Measurements from ENCODE around the gene UBTD2.

UBTD2 gene

GRCh38 chr5:172282272-172283019, 1.1 kb downstream of the UBTD2 start:
- DNase-seq (ENCODE audit: insufficient read length, low spot score), result no peak
- no peak for TF ChIP-seq CTCF (IDR thresholded peaks at IDR 0.05; ENCODE audit: insufficient read depth, missing control alignments)
- no peak for FAIRE-seq

GRCh38 chr5:172281346-172281745, 2.2 kb downstream of the UBTD2 start:
- DNase-seq (ENCODE audit: insufficient read length, low spot score) (no peak), FAIRE-seq (no peak)
- no peak for TF ChIP-seq CTCF (IDR thresholded peaks at IDR 0.05; ENCODE audit: insufficient read depth, missing control alignments)

- no peak for TF ChIP-seq CTCF (IDR thresholded peaks at IDR 0.05; ENCODE audit: insufficient read depth, missing control alignments)
- no peak for DNase-seq (ENCODE audit: insufficient read length, low spot score)
- FAIRE-seq, result no peak
Measured at GRCh38 chr5:172280929-172281328, 2.6 kb downstream of the UBTD2 start.

GRCh38 chr5:172280317-172280716, 3.2 kb downstream of the UBTD2 start:
- DNase-seq (ENCODE audit: insufficient read length, low spot score) (no peak), FAIRE-seq (no peak)
- no peak for TF ChIP-seq CTCF (IDR thresholded peaks at IDR 0.05; ENCODE audit: insufficient read depth, missing control alignments)

- no peak for FAIRE-seq
- TF ChIP-seq CTCF (IDR thresholded peaks at IDR 0.05; ENCODE audit: insufficient read depth, missing control alignments), result no peak
Measured at GRCh38 chr5:172278356-172278755, 5.2 kb downstream of the UBTD2 start.

DNA sequence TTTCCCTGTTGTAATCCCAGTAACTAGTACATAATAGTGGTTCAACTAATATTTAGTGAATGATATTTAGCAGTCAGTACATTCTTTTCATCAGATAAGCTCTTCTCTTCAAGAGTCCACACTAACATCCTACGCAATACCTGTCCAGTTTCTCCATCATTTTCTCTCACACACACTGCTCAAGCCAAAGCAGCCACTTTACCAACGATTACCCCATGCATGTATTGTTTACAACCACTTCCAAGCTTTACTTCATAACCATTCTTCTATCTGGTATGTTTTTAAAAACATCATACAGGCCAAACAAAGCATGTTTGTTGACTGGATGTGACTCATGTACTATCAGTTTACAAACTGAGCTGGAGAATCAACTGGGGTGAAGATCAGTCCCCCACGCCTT, 7.3 kb downstream of the UBTD2 start:
- FAIRE-seq (no peak), DNase-seq (ENCODE audit: insufficient read length, low spot score) (no peak)
- no peak for TF ChIP-seq CTCF (IDR thresholded peaks at IDR 0.05; ENCODE audit: insufficient read depth, missing control alignments)

More at GRCh38 chr5:172278356-172278755, 5.2 kb downstream of the UBTD2 start:
- no peak for DNase-seq (ENCODE audit: insufficient read length, low spot score)

DNA sequence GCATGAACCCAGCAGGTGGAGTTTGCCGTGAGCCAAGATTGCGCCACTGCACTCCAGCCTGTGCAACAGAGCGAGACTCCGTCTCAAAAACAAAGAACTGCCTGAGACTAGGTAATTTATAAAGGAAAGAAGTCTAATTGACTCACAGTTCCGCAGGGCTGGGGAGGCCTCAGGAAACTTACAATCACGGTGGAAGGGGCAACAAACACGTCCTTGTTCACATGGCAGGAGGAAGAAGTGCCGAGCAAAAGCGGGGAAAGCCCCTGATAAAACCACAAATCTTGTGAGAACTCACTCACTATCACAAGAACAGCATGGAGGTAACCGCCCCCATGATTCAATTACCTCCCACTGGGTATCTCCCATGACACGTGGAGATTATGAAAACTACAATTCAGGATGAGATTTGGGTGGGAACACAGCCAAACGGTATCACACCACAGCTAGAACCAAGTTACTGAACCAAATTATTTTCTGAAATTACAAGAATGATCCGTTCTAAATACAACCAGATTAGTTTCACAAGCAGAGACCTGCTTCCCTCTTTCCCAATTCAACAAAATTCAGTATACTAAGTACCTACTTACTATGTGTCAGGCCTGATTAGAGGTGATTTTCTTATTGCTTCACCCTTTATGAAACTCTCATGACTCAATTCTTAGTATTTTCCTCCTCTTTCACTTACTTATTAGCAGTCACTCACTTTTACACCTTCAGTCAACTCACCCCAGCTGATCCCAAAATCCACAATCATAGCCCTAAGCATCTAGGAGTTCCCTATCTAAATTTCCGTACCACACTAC, 8.4 kb downstream of the UBTD2 start:
- DNase-seq (ENCODE audit: insufficient read length, low spot score), result no peak
- no peak for FAIRE-seq
- TF ChIP-seq CTCF (IDR thresholded peaks at IDR 0.05; ENCODE audit: insufficient read depth, missing control alignments), result no peak
